GM18870 (cell line): ENCODE data around the gene NPB.

ENCODE experiments used
- ATAC-seq: cut with Tn5 transposase; IDR thresholded peaks from one replicate; pipeline ENCODE4 v1.9.1; 2021; ENCODE audit warnings: moderate library complexity; ENCODE audit not compliant: unreplicated experiment

The NPB gene

DNA sequence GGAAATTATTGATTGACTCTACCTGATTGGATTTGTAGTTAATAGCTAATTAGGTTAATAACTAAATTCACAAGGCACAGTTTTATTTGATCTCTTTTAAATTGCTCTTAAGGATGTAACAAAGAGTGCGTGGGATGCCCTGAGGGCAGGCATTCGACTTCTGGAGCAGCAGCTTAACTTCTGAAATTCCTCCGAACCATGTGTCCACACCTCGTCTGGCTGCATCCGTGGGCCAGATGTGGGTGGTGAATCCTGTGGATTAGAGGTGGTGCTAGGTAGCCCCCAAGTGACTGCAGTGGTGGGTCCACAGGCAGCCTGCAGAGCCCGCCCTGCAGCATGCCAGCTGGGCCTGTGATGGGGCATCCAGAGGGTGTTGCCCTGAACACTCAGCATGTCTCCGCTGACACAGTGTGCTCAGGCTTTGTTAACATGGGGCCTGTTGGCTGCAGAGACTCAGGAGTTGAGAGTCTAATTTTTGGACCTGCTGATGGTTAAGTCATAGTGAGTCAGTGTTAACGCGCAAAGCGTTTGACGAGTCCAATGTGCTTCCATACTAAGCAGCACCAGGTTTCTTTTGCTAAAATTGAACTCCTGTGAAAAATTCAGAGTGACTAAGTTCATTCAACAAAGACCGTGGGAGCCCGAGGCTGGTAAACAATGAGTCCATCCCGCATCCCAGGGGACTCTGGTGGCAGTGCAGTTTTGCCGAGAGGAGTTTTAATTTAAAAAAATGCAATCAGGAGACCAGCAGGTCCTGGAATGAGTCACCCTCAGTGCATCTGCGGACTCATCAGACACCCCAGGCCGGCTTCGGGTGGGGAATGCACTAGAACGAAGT is 3.8 kb upstream of the NPB start:
- ATAC-seq, result no peak

DNA sequence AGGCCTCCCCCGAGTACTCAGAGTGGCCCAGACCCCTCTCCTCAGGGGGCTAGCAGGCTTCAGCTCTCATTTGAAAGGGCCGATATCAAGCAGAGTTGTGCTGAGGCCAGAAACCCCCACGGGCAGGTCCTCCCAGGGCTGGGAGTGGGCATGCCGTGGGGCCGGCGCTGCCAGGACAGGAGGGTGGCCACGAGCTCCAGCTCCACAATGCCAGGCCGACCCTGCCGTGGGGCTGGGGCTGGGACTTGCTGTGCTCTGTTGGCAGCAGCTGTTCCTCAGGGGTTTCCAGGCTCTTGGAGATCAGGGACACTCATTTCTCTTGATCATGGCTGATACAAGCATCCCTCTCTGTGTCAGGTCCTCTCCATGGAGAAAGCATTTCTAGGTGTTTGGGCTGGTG is 3.2 kb upstream of the NPB start:
- no peak for ATAC-seq

DNA sequence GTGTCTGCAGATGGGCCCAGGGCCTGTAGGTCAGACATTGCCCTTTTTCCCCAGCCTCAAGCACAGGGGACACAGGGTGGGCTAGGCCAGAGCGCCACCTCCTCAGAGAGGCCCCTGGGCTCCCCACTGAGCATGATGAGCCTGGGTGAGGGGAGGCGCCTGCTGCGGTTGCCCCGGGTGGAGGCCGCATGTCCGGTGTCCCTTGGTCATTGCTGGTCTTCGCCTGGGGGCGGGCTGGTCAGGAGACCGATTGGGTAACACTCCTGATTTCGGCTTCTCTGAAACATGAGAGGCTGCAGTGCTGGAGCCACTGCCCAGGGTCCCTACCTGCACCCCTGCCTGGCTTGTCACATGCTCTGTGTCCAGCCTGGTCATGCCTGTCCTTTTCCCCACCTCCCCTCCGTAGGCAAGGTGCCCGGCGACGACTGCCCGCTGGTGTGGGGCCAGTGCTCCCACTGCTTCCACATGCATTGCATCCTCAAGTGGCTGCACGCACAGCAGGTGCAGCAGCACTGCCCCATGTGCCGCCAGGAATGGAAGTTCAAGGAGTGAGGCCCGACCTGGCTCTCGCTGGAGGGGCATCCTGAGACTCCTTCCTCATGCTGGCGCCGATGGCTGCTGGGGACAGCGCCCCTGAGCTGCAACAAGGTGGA is 2.4 kb upstream of the NPB start:
- ATAC-seq, result no peak

DNA sequence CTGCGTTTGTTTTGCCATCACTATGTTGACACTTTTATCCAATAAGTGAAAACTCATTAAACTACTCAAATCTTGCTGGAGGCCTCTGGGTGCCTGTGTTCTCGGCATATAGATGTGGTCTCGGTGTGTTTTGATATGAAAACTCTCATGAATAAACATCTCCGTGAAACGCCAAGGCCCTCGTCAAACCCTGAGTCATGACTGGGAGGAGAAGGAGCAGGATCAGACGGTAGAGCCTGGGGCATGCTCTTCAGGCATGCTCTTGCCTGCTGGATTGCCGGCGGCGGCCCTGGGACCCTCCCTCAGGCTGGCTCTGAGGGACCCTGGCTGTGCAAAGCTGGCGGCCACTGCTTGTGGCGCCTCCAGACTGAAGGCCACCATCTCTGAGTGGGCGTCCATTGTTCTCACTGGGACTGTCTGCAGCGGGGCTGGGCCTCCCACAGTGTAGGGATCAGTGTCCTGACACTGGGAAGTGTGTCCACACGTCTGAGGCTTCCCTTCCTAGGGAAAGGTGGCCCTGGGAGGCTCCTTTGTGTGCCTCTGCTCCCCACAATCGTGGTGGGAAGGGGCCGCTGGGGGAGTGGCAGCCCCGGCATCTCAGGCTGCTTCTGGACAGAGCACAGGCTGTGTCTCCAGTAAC is 1.7 kb upstream of the NPB start:
- no peak for ATAC-seq

DNA sequence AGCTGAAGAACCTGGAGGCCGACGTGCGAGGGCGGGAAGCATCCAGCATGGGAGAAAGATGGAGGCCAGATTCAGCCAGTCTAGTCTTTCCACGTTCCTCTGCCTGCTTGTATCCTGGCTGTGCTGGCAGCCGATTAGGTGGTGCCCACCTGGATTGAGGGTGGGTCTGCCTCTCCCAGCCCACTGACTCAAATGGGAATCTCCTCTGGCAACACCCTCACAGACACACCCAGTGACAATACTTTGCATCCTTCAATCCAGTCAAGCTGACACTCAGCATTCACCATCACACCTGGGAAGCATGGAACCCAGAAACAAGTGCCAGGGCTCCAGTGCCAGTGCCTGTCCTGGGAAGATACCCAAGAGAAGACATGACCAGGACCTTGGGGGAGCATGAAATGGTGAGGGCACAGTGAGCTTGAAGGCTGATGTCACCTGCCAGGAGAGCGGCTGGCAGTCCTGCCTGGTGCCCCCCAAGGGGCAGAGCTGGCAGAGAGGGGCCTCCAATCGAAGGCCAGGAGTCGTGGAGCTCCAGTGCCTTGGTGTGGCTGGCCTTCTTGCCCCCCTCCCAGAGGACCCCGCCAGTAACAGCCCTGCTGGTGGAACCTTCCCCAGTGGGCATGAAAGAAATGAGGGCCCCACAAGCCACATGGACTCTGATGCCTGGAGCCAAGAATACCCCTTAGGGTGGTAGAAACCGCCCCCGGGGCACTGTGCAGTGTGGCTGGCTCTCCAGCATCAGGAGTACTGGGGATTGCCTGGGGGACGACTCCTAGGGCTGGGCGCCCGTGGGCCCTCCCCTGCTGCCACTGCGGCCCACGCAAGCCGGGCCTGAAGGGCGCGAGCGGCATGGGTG is 643 bp upstream of the NPB start:
- no peak for ATAC-seq

DNA sequence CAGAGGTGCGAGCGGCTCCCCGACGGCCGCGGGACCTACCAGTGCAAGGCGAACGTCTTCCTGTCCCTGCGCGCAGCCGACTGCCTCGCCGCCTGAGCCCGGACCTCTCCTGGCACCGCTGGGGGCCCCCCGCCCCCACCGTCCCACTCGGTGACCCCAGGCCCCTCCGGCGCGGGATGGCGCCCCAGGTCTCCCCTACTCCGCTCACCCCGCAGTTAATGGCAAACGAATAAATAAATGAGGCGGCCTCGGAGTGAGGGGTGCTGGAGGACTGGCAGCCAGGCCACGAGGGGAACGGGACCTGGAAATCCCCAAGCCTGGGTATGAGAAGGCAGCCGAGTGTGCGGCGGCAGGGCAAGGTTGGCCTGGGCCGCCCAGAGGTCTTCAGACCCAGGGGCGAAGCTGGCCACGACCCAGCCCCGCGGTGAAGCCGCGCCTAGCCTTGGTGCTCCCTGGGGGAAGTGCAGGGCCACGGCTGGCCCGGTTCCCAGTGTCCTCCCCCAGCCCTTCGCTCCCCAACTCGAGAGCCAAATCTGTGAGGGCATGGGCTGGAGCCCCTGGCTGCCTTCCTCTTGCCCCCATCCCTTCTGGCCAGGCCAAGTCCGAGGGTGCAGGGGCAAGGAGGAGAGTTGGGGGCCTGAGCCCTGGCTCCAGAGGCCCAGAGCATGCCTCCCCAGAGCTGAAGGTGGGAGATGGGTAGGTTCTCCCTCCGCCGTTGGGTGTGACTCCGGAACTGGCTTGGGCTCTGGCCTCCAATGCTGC is 796 bp downstream of the NPB start:
- ATAC-seq, result no peak

DNA sequence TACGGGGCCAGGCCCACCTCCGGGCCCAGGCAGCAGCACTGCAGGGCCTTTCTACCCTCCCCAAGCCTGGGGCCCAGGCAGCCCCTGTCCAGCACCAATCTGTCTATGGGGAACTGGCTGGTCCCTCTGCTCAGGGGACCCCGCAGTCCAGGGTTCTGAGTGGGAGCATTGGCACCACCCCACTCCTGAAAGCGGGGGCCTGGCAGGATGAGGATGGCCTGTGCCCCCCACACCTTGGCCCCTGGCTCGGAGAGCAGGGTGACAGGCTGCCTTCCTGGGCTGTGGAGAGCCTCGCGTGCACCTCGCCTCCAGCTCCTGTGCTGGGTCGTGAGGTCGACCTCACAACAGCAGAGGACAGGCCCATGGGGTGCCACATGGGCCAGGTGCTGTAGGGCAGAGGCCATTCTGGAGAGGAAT is 1.4 kb downstream of the NPB start:
- no peak for ATAC-seq

DNA sequence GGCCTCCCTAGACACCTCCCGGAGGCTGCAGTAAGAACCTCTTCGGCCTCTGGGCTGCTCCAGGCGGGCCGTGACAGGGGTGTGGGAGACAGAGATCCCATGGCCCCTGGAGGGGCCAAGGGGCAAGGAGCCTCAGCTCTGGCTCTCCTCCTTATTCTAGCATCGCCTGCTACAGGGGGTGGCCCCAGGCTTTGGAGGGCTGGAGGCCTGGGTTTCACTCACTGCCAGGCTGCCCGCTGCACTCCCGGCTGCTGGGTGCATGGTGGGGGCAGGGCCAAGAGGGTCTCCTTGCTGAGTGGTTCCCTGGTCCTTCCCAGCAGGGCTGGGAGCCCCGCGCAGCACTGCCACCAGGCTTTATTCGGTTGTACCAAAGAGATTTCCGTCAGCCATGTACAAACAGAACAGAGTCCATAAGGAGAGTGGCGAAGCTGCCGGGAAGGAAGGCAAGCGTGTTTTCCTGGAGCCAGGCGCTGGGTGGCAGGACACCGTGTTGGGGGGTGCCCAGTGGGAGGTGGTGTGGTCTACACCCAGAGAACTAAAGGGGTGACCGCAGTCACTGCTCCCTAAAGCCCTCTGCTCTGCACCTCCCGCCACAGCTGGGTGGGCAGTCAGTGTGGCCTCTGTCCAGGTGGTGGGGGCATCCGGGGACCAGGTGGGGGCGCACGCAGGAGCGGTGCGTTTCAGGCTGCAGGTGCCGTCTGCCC is 2.0 kb downstream of the NPB start:
- ATAC-seq, result no peak

DNA sequence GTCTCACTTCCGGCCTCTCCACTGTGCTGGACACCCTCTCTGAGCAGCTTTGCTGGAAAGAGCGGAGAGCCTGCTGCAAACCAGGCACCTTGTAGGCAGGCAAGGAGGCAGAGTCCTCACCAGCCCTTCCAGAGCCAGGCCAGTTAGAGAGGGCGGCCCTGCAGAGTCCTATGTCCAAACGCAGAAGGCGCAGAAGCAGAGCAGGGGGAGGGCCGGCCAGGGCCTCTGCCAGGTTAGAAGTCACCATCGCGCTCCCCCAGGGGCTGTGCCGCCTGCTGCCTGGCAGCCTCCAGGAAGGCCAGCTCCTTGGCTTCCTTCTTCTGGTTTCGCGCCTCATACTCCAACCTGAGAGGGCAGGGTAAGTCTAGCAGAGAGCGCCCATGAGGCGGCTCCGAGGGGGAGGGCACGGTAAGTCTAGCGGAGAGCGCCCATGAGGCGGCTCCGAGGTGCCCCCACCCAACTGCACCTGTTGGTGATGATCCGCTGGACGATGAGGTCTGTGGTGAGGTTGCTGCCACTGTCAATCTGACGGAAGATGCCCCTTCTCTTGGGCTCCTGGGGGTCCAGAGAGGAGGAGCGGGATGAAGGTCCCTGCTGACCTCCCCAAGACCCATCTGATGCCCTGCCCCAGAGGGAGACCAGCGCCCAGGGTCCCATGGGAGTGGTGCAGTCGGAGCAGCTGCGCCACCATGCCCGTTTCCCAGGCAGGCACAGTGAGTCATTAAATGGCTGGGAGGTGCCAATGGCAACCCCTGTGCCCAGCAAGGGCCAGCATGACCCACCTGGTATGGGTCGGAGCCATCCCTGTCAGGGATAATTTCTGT is 2.8 kb downstream of the NPB start:
- ATAC-seq, result no peak

DNA sequence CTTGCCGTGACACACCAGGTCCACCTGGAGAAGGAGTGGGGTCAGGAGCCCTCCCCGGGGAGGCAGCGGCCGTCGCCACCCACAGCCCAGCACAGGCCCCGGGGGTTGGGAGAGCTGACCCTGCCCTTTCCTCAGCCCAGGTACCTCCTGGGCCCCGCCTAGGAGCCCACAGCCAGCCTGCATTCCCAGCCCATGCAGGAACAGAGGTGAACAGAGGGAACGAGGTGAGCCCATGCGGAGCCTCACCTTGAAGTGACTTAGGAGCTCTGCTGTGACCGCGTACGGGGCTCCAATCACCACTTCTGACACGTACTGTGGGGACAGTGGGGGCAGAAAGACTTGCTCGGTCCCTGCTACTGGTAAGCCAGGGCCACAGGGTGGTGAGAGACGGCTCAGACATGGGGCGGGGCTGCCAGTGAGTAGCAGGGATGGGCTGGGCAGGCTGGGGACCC is 3.4 kb downstream of the NPB start:
- ATAC-seq, result no peak

DNA sequence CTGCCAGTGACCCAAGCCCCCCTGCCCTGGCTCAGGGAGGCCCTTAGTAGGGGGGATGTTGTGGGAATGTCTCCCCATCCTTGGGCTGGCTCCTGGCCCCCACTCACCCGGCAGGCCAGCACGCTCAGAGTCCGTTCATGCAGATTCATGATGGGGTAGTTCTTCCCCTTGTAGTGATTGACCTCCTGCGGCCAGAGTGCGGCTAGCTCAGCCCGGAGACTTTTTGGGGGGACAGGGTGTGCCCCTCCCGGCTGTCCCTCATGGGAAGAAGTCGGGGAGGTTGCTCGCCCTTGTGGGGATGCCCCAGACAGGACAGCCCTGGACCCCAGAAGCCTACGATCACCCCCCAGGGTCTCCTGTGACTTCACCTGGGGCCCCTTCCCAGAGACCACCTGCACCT is 4.0 kb downstream of the NPB start:
- ATAC-seq, result no peak

DNA sequence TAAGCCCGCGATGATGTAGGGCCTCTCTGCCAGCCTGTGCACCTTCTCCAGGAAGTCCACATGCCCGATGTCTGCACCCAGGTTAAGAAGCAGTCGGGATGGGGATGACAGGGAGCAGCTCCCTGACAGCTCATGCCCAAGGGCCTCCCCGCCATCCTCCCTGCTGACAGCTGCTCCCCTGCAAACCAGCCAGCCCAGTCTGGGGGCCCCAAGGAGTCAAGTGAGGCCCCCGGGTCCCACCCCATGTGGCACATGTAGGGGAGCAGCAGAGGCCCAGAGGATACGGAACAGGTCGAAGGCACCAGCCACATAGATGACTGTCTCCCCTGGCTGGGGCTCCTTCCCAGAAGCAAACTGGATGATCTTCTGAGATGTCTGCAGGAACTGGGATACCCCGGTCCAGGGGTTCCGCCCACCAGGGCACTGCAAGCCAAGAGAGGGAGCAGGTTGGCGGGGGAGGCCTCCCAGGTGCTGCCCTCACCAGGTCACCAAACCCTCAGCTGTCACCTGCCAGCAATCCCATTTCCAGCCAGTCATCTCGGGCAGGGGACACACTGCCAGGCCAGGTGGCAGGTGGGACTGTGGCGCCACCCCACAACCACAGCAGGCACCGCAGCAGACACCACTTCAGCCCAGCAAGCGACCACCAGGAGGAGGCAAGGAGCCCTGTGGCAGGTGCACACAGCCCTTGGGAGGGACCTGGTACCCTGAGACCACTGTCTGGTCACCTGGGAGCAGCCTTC is 4.6 kb downstream of the NPB start:
- ATAC-seq, result no peak

DNA sequence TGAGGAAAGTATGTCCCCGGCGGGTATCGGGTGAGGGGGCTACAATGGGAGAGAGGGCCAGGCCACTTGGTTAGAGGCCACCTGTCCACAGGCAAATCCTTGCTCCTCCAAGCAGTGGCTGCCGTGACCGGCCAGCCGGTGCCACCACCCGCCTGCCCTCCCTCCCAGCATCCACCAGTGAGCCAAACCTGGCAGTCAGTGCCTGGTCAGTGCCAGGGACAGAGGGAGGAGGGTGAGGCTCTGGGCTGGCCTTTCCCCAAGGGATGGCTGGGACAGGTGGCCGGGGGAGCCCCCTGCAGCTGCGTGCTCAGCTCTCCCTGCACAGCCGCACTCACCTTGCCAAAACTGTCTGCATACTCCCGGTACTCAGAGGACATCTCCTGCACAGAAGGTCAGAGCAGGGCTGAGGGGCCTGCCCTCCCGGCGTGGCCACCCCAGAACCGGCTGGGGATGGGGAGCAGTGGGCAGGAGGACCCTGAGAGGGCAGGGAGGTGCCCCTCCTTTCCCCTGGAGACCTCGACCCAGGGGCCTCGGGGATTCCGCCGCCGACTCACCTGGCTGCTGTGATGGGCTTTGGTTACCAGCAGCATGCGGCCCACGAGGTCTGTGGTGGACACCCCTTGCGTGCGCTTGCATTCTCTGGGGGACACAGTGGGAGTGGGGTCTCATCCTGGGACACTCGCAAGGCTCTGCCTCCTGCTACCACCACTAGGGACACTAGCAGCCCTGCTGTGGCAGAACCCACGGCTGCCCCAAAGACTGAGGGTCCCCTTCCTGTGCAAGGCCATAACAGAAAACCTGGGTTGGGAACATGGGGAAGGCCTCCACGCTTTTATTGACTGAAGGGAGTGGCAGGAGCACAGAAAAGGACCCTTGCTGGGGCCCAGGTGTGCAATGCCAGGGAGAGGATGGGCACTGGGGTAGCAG is 5.4 kb downstream of the NPB start:
- ATAC-seq, result no peak

DNA sequence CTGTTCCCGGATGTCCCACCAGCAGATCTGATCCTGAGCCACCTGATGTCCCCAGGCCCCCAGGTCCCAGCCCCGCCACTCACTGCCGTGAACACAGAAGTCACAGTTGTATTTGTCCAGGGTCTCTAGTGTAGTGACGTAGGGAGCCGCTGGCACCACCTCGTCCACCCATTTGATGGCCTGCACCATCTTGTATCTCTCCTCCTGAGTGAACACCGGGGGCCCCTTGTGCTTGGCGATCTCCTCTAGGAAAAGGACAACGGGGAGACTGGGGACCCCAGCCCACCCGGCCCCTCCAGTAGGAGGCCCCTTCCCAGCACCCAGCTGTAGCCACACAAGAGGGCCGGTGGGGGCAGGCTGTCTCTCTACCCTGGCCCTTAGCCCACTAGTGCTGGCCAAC is 6.8 kb downstream of the NPB start:
- ATAC-seq, result no peak

DNA sequence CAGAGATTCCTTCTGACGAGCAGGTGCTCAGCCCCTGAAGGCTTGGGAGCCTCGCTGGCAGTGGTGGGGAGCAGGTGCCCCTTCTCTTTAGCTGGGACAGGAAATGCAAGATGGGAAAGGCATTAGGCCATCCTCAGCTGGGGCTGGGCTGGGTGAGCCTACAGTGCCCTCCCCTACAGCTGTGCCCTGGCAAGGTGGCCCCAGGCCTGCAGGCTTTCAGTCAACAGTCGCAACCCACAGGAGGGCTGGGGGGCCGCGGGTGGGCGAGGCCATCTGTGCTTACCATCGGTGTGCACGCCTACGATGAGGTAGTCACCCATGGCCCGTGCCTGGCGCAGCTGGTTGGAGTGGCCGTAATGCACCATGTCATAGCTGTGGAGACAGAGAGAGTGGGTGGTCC is 7.2 kb downstream of the NPB start:
- no peak for ATAC-seq

DNA sequence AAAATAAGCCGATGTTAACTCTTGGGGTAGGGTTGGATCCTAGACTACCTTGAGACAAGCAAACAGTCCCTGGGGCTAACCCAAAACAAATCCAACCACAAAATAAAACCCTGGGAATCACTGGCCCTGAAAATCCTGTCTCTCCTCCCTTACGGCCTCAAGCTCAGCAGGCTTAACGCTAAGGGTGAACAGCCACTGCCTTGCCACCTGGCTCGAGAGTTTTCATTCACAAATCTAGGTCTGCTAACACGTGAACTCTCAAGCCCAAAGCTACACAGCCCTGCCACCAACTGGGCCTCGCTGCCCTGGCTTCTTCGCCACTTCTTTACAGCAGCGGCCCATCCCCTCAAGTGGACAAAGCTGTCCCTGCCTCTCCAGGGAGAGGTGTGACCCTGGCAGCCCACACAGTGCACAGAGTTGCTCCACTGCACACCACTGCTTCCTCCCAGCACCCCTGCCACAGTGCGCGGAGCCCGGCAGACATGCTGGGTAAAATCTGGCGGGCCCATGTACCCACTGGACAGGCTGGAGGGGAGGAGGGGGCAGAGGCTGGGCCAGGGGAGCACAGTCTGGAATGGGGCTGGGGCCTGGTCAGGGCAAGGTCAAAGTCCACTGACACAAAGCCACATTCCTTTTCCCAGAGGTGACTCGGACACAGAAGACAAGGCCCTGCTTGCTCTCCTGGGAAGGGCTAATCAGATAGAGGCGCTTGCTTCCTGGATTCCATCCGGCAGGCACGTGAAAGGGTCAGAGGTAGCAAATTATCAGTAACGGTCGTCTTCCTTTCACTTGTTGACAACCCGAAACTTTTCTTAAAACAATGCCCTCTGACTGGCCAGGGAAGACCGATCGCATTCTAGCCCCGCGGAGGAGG is 8.2 kb downstream of the NPB start:
- ATAC-seq, result no peak
